Left ventricle myocardium inferior (tissue), 1 donor: ENCODE data around the gene ATOH7. TPM values are rescaled to one million over a fixed set of nuclear protein-coding genes. Genes with fewer than 3 reads are reported as not detected.
A peak's percentile ranks its signal among the peaks of the same experiment; 100 is the strongest.
"Not testable (repeated sequence)": the region's sequence is repeated elsewhere in the genome, so short reads cannot be mapped to it uniquely, and the experiment has no call there.

Source experiments
- DNase-seq: peaks from one replicate; pipeline ENCODE4 v3.0.0-alpha.2; 2020
- H3K27ac ChIP-seq: fragments of 200-600 bp; replicated peaks from 2 replicates; pipeline ENCODE4 v1.8.0; 2021
- H3K27me3 ChIP-seq: fragments of 200-600 bp; 2 replicates; pipeline ENCODE4 v1.8.0; 2021; ENCODE audit warnings: low read depth
- H3K36me3 ChIP-seq: fragments of 200-600 bp; 2 replicates; pipeline ENCODE4 v1.8.0; 2021
- H3K4me1 ChIP-seq: fragments of 200-600 bp; 2 replicates; pipeline ENCODE4 v1.8.0; 2021
- H3K4me3 ChIP-seq: fragments of 200-600 bp; 2 replicates; pipeline ENCODE4 v1.8.0; 2021; ENCODE audit warnings: mild to moderate bottlenecking, moderate library complexity
- H3K9me3 ChIP-seq: fragments of 200-600 bp; replicated peaks from 2 replicates; pipeline ENCODE4 v1.8.0; 2021
- CTCF ChIP-seq: fragments of 200-600 bp; IDR thresholded peaks from 2 replicates; pipeline ENCODE4 v1.8.0; 2021; ENCODE audit warnings: antibody characterized with exemption, mild to moderate bottlenecking, borderline replicate concordance
- intact Hi-C: fragments of 100-400 bp; cut with micrococcal nuclease; formaldehyde crosslinking; loops from one replicate; pipeline ENCODE4 v1.11.0; 2022
- total RNA-seq: library from RNA; stranded (reverse); fragmentation: NEBNext Ultra II Directional; extraction: Animal tissue kit (Norgen Biotek cat#: 25700); gene quantifications from one replicate; pipeline ENCODE4 v1.2.1, GENCODE V29; 2021
- donor health status: DM: no; HTN: yes; CAD: no; lungs with severe emphysema.

The ATOH7 gene
- total RNA-seq, 1 donor from 2014 or later = not detected

- Histone ChIP-seq H3K9me3 (no peaks in the 10 kb centered on the region), H3K4me3 (no peak overlapping the region), H3K27me3 (no peaks in the 10 kb centered on the region), H3K27ac (no peak overlapping the region), H3K4me1 (no peaks in the 10 kb centered on the region), H3K36me3 (peaks cover 40% of the 10 kb centered on the region)
- no peak for TF ChIP-seq CTCF
- no peak for DNase-seq
- intact Hi-C loops = loop anchor here (10.0 kb wide), 1 partner anchor 93 kb away; no protein-coding TSS in a partner anchor
Observed at GRCh38 chr10:68211669-68212068, 20.2 kb downstream of the ATOH7 start.

DNA sequence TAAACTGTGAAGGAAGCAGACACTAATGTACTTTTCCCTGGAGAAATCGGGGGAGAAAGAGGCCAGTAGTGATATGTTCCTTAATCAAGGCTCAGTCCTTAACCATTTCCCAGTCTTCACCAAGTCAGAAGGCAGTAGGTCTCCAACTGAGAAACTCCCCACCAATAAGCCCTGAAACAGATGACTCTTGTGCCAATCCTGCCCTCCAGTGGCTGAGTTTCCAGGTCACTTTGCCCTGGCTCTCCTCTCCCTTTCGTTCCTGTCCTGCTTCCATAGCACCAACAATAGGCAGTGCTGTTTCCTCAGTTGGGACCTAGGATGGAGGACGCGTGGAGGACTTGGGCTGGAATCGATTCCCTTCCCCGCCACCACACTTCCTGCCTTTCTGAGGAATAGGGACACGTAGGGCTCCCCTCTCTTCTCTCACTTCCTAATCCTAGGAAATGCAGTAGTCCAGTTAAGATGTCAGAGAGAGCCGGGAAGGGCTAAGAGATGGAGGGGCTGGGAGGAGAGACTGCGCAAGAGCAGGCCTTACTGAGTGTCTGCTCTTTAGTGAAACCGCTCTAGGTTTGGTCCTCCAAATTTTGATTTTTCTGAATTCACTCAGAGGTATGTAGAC lies 23.4 kb downstream of the ATOH7 start:
- intact Hi-C loops = no loop called here
- Histone ChIP-seq H3K27ac (no peak overlapping the region), H3K36me3 (peaks cover 41% of the 10 kb centered on the region), H3K27me3 (no peaks in the 10 kb centered on the region), H3K4me1 (no peaks in the 10 kb centered on the region), H3K4me3 (no peak overlapping the region), H3K9me3 (no peaks in the 10 kb centered on the region)
- peak; percentile 14 for TF ChIP-seq CTCF
- DNase-seq = no peak

DNA sequence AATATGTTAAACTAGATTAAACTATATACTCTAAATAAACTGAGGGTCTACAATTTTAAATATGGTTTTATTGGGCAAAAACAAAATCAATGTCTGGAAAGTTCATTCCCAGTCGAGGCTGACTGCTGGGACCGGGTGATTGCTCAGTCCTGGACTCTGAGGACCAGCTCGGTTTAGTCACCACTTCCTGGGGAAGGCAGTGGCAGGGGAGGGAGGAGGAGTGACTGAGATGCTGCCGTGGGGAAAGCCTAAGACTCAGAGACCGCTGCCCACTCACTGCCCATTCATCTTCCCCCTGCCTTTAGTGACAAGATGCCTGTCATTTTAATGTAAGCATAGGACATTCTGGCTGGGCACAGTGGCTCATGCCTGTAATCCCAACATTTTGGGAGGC lies 29.0 kb downstream of the ATOH7 start:
- Histone ChIP-seq H3K36me3 (peaks cover 51% of the 10 kb centered on the region), H3K4me1 (no peaks in the 10 kb centered on the region), H3K27ac (no peak overlapping the region), H3K9me3 (no peaks in the 10 kb centered on the region), H3K27me3 (peaks cover 28% of the 10 kb centered on the region), H3K4me3 (no peak overlapping the region)
- intact Hi-C loops = no loop called here
- DNase-seq = no peak
- no peak for TF ChIP-seq CTCF

GRCh38 chr10:68196701-68197100 lies 35.2 kb downstream of the ATOH7 start:
- Histone ChIP-seq H3K27ac (no peak overlapping the region), H3K4me1 (peaks cover 8% of the 10 kb centered on the region), H3K27me3 (peaks cover 32% of the 10 kb centered on the region), H3K36me3 (peaks cover 48% of the 10 kb centered on the region), H3K9me3 (no peaks in the 10 kb centered on the region), H3K4me3 (no peak overlapping the region)
- TF ChIP-seq CTCF = no peak
- DNase-seq = no peak
- intact Hi-C loops = no loop called here

- DNase-seq, H3K27ac ChIP-seq, intact Hi-C loops, H3K4me1 ChIP-seq, H3K9me3 ChIP-seq, H3K4me3 ChIP-seq: not testable (repeated sequence)
- H3K36me3 ChIP-seq = peaks cover 42% of the 10 kb centered on the region
- H3K27me3 ChIP-seq = peaks cover 28% of the 10 kb centered on the region
Observed at GRCh38 chr10:68195776-68196175, 36.1 kb downstream of the ATOH7 start.

- intact Hi-C loops = no loop called here
- H3K36me3 ChIP-seq = peaks cover 36% of the 10 kb centered on the region
Observed at GRCh38 chr10:68194290-68194689, 37.6 kb downstream of the ATOH7 start.

More at GRCh38 chr10:68194290-68194689, 37.6 kb downstream of the ATOH7 start:
- Histone ChIP-seq H3K9me3 (no peaks in the 10 kb centered on the region), H3K27me3 (peaks cover 13% of the 10 kb centered on the region), H3K4me1 (peaks cover 8% of the 10 kb centered on the region), H3K4me3 (no peak overlapping the region), H3K27ac (no peak overlapping the region)
- no peak for TF ChIP-seq CTCF
- DNase-seq = no peak
